Brain microvascular endothelial cell (primary cell): ENCODE data around the gene GFAP.
A peak's percentile ranks its signal among the peaks of the same experiment; 100 is the strongest.

Source experiments
- DNase-seq: peaks from one replicate; pipeline ENCODE4 v3.0.0-alpha.2; 2020
- H3K27ac ChIP-seq: fragments of 250-450 bp; sonication (Bioruptor Pico); 2 replicates; pipeline ENCODE4 v1.5.1; 2020; ENCODE audit warnings: mild to moderate bottlenecking, moderate library complexity
- H3K27me3 ChIP-seq: fragments of 250-450 bp; sonication (Bioruptor Pico); replicated peaks from 2 replicates; pipeline ENCODE4 v1.5.1; 2020; ENCODE audit warnings: mild to moderate bottlenecking
- H3K36me3 ChIP-seq: fragments of 250-450 bp; sonication (Bioruptor Pico); replicated peaks from 2 replicates; pipeline ENCODE4 v1.5.1; 2020; ENCODE audit warnings: mild to moderate bottlenecking
- H3K4me3 ChIP-seq: 2 replicates; pipeline ENCODE4 v1.5.1; 2011; ENCODE audit warnings: low read depth, mild to moderate bottlenecking, control low read depth, low read length, moderate library complexity
- in situ Hi-C: cut with HindIII; loops from 2 replicates; pipeline ENCODE4 v1.10.0; 2017; ENCODE audit warnings: low sequenced_read_pairs, low pct_ligation_motif_present
- TF ChIP-seq, protein P1 (sequence below): IDR thresholded peaks from 2 replicates; pipeline ENCODE4 v1.5.1; 2011; ENCODE audit warnings: low read depth, mild to moderate bottlenecking, moderate library complexity, low read length, control low read depth, inconsistent platforms; ENCODE audit errors: missing control alignments

The GFAP gene

DNA sequence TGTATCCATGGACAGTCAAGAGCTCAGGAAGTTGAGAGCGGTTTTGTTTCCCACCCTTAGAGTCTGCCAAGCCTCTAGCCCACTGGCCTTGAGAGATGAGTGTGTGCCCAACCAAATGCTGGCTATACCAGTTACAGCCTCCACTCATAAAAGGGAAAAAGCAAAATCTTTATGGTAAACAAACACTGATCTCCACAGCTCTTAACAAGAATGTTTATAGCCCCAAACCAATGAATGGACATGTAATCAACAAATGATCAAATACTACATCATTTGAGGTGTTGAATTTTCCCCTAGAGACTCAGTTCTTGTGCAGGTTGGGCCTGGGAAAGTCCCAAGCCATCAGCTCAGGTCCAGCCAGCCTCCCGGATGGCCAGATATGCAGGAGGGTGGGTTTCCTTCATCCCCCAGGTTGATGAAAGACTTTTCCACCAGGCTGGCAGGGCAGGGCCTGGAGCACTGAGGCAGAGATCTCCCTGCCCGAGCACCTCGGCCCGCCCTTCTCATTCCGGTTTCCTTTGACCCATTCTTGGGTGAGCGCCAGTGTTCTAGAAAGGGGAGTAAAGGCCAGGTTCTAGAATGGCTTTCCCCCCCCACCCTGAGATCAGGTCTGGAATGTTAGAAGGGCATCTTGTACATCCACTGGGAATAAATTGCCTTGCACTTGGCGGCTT lies 12.2 kb downstream of the GFAP start:
- no peak for DNase-seq
- no peaks in the 10 kb centered on the region for H3K36me3 ChIP-seq
- H3K27ac ChIP-seq: no peak overlapping the region
- TF ChIP-seq, protein P1, sequence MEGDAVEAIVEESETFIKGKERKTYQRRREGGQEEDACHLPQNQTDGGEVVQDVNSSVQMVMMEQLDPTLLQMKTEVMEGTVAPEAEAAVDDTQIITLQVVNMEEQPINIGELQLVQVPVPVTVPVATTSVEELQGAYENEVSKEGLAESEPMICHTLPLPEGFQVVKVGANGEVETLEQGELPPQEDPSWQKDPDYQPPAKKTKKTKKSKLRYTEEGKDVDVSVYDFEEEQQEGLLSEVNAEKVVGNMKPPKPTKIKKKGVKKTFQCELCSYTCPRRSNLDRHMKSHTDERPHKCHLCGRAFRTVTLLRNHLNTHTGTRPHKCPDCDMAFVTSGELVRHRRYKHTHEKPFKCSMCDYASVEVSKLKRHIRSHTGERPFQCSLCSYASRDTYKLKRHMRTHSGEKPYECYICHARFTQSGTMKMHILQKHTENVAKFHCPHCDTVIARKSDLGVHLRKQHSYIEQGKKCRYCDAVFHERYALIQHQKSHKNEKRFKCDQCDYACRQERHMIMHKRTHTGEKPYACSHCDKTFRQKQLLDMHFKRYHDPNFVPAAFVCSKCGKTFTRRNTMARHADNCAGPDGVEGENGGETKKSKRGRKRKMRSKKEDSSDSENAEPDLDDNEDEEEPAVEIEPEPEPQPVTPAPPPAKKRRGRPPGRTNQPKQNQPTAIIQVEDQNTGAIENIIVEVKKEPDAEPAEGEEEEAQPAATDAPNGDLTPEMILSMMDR: no peak
- no peaks in the 10 kb centered on the region for H3K27me3 ChIP-seq
- in situ Hi-C loops: loop anchor here (25.0 kb wide), 1 partner anchor 109 kb away; no protein-coding TSS in a partner anchor
- no peak overlapping the region for H3K4me3 ChIP-seq

DNA sequence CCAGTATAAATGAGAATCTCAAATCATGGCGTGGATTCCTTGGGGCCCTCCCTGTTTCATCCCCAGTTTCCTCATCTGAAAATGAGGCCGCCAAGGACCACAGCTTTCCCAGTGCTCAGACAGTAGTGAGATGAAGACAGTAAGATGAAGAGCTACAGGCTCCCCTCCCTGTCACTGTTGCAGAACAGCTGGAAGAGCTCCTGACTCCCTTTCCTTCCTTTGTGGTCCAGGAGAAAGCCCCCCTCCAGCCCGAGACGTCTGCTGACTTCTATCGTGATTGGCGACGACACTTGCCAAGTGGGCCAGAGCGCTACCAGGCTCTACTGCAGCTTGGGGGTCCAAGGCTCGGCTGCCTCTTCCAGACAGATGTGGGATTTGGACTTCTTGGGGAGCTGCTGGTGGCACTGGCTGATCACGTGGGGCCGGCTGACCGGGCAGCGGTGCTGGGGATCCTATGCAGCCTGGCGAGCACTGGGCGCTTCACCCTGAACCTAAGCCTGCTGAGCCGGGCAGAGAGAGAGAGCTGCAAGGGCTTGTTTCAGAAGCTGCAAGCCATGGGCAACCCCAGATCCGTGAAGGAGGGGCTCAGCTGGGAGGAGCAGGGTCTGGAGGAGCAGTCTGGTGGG lies 13.1 kb downstream of the GFAP start:
- Histone ChIP-seq H3K27me3 (no peaks in the 10 kb centered on the region), H3K4me3 (no peak overlapping the region), H3K36me3 (no peaks in the 10 kb centered on the region), H3K27ac (no peak overlapping the region)
- no peak for DNase-seq
- TF ChIP-seq, protein P1: no peak
- in situ Hi-C loops: loop anchor here (25.0 kb wide), 1 partner anchor 110 kb away; no protein-coding TSS in a partner anchor

DNA sequence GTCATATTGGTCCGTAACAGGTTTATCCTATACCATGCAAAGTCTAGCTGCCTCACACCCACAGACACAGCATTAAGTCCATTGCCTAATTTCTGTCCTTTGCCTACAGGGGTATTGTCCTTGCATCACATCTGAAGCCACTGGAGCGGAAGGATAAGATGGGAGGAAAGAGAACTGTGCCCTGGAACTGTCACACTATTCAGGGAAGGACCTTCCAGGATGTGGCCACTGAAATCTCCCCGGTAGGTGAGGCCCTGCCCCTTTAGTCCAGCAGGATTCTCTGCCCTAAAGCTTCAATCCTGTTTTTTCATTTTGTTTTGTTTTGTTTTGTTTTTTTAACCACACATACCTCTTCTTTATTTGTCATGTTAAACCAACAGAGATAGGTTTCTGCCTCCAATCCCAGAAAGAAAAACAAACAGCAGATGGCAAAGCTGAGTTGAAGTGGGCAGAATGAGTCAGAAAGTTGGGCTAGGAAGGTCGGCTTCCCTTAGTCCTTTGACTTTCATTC lies 13.8 kb downstream of the GFAP start:
- Histone ChIP-seq H3K27me3 (no peaks in the 10 kb centered on the region), H3K27ac (no peak overlapping the region), H3K36me3 (no peaks in the 10 kb centered on the region), H3K4me3 (no peak overlapping the region)
- in situ Hi-C loops: loop anchor here (25.0 kb wide), 1 partner anchor 111 kb away; no protein-coding TSS in a partner anchor
- TF ChIP-seq, protein P1: no peak
- peak; percentile 30 for DNase-seq

DNA sequence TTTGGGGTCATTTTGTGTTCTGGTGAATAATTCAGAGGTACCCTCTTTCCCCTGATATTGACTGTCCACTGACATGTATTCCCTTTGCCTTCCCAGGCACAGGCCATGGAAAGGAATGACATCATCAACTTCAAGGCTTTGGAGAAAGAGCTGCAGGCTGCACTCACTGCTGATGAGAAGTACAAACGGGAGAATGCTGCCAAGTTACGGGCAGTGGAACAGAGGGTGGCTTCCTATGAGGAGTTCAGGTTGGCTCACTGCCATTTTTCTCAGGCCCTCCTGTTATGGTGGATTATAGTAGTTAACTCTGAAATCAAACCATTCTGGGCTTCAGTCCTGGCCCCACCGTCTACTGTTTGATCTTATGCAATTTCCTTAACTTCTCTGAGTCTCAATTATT lies 14.4 kb downstream of the GFAP start:
- TF ChIP-seq, protein P1: no peak
- Histone ChIP-seq H3K36me3 (peaks cover under 1% of the 10 kb centered on the region), H3K27me3 (no peaks in the 10 kb centered on the region), H3K4me3 (no peak overlapping the region), H3K27ac (no peak overlapping the region)
- in situ Hi-C loops: loop anchor here (25.0 kb wide), 1 partner anchor 111 kb away; no protein-coding TSS in a partner anchor
- peak; percentile 64 for DNase-seq

DNA sequence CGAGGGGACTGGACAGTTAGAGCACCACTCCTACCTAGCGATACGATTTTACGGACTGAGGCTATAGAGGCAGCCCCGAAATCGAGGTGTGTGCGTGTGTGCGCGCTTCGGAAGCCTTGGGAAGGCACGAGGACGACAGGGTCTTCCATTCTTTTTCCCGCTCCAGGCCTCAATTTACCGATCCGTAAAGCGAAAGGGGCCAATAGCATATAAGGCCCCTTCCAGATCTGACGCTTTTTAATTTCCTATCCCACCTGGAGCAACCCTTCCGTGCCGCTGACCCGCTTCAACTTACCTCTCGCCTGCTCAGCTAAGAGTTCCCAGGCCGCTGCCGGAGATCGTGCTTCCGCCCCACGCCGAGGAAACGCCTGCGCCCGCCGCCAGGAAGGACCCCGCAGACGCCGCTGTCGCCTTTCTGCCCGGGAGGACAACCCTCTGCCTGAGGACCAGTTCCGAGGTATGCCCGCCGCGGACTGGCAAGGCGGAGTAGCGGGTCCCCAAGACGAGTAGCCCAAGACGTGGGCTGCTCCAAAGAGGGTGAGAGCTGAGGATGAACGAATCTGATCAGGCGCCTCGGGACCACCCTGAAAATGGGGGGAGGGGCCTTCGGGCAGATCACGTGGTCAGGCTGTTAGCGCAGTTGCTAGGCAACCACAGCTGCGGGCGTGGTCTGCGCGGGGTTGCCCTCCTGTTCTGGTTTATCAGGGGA lies 16.1 kb downstream of the GFAP start, which contains the start of gene EFTUD2:
Gene EFTUD2, minus strand, starts transcription at position 372 of the 709 bp plus-strand sequence. CDS start 4,924 bp downstream, outside the sequence.
- TF ChIP-seq, protein P1: no peak
- peak within 1 kb of the TSS; percentile 100 for H3K27ac ChIP-seq
- peak within 1 kb of the TSS; percentile 94 for H3K4me3 ChIP-seq
- peaks cover 6% of the 10 kb centered on the region for H3K36me3 ChIP-seq
- DNase-seq: peak; percentile 81
- no peaks in the 10 kb centered on the region for H3K27me3 ChIP-seq
- in situ Hi-C loops: loop anchor here (25.0 kb wide), 1 partner anchor 112 kb away; no protein-coding TSS in a partner anchor
